Measurements from ENCODE around the gene RHD.

DNA sequence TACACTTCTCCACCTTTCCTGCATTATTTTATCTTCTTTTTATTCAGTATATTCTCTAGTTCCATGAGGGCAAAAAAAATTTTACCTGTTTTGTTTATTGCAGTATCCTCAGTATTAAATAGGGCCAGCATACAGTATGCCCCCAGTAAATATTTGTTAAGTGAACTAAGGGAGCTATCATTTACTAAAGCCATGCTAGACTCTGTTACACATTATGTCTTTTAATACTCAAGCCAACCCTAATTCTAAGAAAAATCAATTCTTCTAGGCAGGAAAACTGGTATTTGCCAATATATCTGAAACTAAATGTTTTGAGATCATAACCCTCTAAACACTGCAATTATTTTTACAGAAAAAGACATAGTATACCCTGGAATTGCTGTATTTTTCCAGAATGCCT is 84.1 kb downstream of the RHD start:
- no peak for TF ChIP-seq YY1 (IDR thresholded peaks at IDR 0.05; ENCODE audit: insufficient read depth, insufficient read length)
- TF ChIP-seq ZNF274 (IDR thresholded peaks at IDR 0.05; ENCODE audit: low read depth, low read length): no peak
- TF ChIP-seq SUZ12 (IDR thresholded peaks at IDR 0.05; ENCODE audit: extremely low read depth, insufficient read depth, insufficient read length): no peak
